Psoas muscle (tissue), 8 donors: ENCODE measurements around the gene NEK6. TPM values are rescaled to one million over a fixed set of nuclear protein-coding genes. Genes with fewer than 3 reads are reported as not detected.
A peak's percentile ranks its signal among the peaks of the same experiment; 100 is the strongest.

ENCODE experiments used
- ATAC-seq, 4 donors: fragments of 200-7000 bp; cut with Tn5 transposase; one replicate each; pipeline ENCODE4 v1.9.1; 2020; ENCODE audit warnings: moderate library complexity in 3 of 4, mild to moderate bottlenecking in 2 of 4
- DNase-seq, 2 donors: peaks; one replicate each; pipeline ENCODE4 v3.0.0-alpha.2; 2020
- H3K27ac ChIP-seq: fragments of 200-600 bp; one replicate; pipeline ENCODE4 v1.8.0; 2022
- H3K27me3 ChIP-seq, 3 donors: fragments of 200-600 bp in 1 of 3; one replicate each; pipeline versions ENCODE4 v1.6.1 to v1.8.0; 2013 to 2022; ENCODE audit warnings: low read length in 2 of 3, mild to moderate bottlenecking in 2 of 3, moderate library complexity in 1 of 3; ENCODE audit not compliant: insufficient read depth in 3 of 3
- H3K36me3 ChIP-seq, 2 donors: fragments of 200-600 bp in 1 of 2; one replicate each; pipeline versions ENCODE4 v1.6.1 to v1.8.0; 2013 to 2022; ENCODE audit warnings: low read depth in 1 of 2, mild to moderate bottlenecking in 1 of 2, moderate library complexity in 1 of 2; ENCODE audit not compliant: insufficient read depth in 1 of 2
- H3K4me1 ChIP-seq: fragments of 200-600 bp; one replicate; pipeline ENCODE4 v1.8.0; 2022
- H3K4me3 ChIP-seq: fragments of 200-600 bp; one replicate; pipeline ENCODE4 v1.8.0; 2022; ENCODE audit warnings: mild to moderate bottlenecking
- H3K9me3 ChIP-seq: fragments of 200-600 bp; one replicate; pipeline ENCODE4 v1.8.0; 2022
- CTCF ChIP-seq: fragments of 200-600 bp; IDR thresholded peaks from one replicate; pipeline ENCODE4 v1.8.0; 2022; ENCODE audit warnings: antibody characterized with exemption
- WGBS, 3 donors: extraction: QIAGEN DNeasy Blood & Tissue Kit; methylation state at CpG; one replicate each; pipeline versions ENCODE4 v1.1.6 to v1.1.7; 2013; 5-methylcytosine and 5-hydroxymethylcytosine counted together
- intact Hi-C, 2 donors: fragments of 100-400 bp; cut with DNase I; formaldehyde crosslinking; loops; one replicate each; pipeline versions ENCODE4 v1.11.0 to v1.14.2; 2022
- polyA plus RNA-seq, 3 donors: library from polyadenylated mRNA; stranded (reverse); fragments of 200-250 nt; gene quantifications; one replicate each; pipeline ENCODE4 v1.2.3, GENCODE V29; 2013
- total RNA-seq, 4 donors: library from RNA; stranded (reverse); fragmentation: NEBNext Ultra II Directional in 2 of 4; extraction: Animal tissue kit (Norgen Biotek cat#: 25700) in 2 of 4; gene quantifications; one replicate each; pipeline versions ENCODE4 v1.2.1 to v1.2.4, GENCODE V29; 2021 to 2023
- donor health status: healthy with polysubstance abuse.
- donor health status: DM: no; HTN: no; CAD: no; lungs with moderate emphysema.
- donor health status: Bipolar disorder and iron deficiency.
- donor health status: healthy.
- donor health status: DM: yes; HTN: yes; CAD: no.
- donor health status: DM: no; HTN: no; CAD: no.
- donor health status: DM: no; HTN: no; CAD: no.
- donor health status: DM: yes; HTN: yes; CAD: no.

The NEK6 gene
- total and polyA plus RNA-seq, 7 donors: 2.0 to 16.0 (median 5.3) TPM

GRCh38 chr9:124389146-124389939 is 131.6 kb downstream of the NEK6 start:
- Histone ChIP-seq H3K4me3 (no peak overlapping the region), H3K9me3 (no peaks in the 10 kb centered on the region), H3K36me3 (peaks cover 0 to 10% of the 10 kb centered on the region in 2 donors), H3K27ac (no peak overlapping the region), H3K4me1 (peaks cover 59% of the 10 kb centered on the region), H3K27me3 (no peaks in the 10 kb centered on the region)
- ATAC-seq: no peak
- intact Hi-C loops: no loop called here
- TF ChIP-seq CTCF: no peak
- WGBS, 3 donors: 70 to 82% (median 77%) methylated on average over 7 of the region's 7 CpGs
- DNase-seq: no peak

- intact Hi-C loops: loop anchor here in 1 of 2 donors (10.0 kb wide), 1 partner anchor 266 kb away; no protein-coding TSS in a partner anchor
- TF ChIP-seq CTCF: no peak
- no peaks in the 10 kb centered on the region for H3K9me3 ChIP-seq
- no peaks in the 10 kb centered on the region for H3K27me3 ChIP-seq
- DNase-seq (no peak), ATAC-seq (peak in 3 of 4 donors; percentile 34 to 69 (median 56))
- peaks cover 0 to 9% of the 10 kb centered on the region in 2 donors for H3K36me3 ChIP-seq
- H3K27ac ChIP-seq: no peak overlapping the region
- H3K4me3 ChIP-seq: no peak overlapping the region
- H3K4me1 ChIP-seq: peaks cover 64% of the 10 kb centered on the region
- 42 to 55% (median 45%) methylated on average over 9 of the region's 9 CpGs for WGBS, 3 donors
These were observed 133.3 kb downstream of the NEK6 start for GRCh38 chr9:124390794-124391658.

GRCh38 chr9:124392254-124392870 is 134.6 kb downstream of the NEK6 start:
- WGBS, 3 donors: 34 to 63% (median 43%) methylated on average over 12 of the region's 12 CpGs
- ATAC-seq (peak; percentile 57 to 73 (median 64)), DNase-seq (peak; percentile 31 to 68)
- intact Hi-C loops: loop anchor here in 1 of 2 donors (10.0 kb wide), 1 partner anchor 268 kb away; no protein-coding TSS in a partner anchor
- H3K9me3 ChIP-seq: no peaks in the 10 kb centered on the region
- H3K27ac ChIP-seq: peak overlapping the region; percentile 58
- H3K36me3 ChIP-seq: peaks cover 0 to 12% of the 10 kb centered on the region in 2 donors
- peaks cover 77% of the 10 kb centered on the region for H3K4me1 ChIP-seq
- no peak for TF ChIP-seq CTCF
- H3K27me3 ChIP-seq: no peaks in the 10 kb centered on the region
- peak overlapping the region; percentile 11 for H3K4me3 ChIP-seq

GRCh38 chr9:124392871-124393460 is 135.2 kb downstream of the NEK6 start:
- Histone ChIP-seq H3K36me3 (peaks cover 0 to 12% of the 10 kb centered on the region in 2 donors), H3K4me1 (peaks cover 77% of the 10 kb centered on the region), H3K27ac (peak overlapping the region; percentile 58), H3K9me3 (no peaks in the 10 kb centered on the region), H3K27me3 (no peaks in the 10 kb centered on the region), H3K4me3 (no peak overlapping the region)
- intact Hi-C loops: loop anchor here in 1 of 2 donors (10.0 kb wide), 1 partner anchor 268 kb away; no protein-coding TSS in a partner anchor
- 47 to 64% (median 51%) methylated on average over 9 of the region's 9 CpGs for WGBS, 3 donors
- TF ChIP-seq CTCF: peak; percentile 28
- peak; percentile 70 to 84 (median 75) for ATAC-seq
- no peak for DNase-seq
